Duodenal mucosa (tissue), 2 donors: Measurements from ENCODE around the gene AKAP8.

Experiments
- H3K27ac ChIP-seq: one replicate; pipeline ENCODE4 v1.7.0; 2013; ENCODE audit warnings: low read depth, low read length
- H3K27me3 ChIP-seq, 2 donors: one replicate each; pipeline ENCODE4 v1.7.0; 2013; ENCODE audit warnings: low read length in 2 of 2, control low read depth in 1 of 2; ENCODE audit not compliant: insufficient read depth in 2 of 2, control insufficient read depth in 1 of 2
- H3K36me3 ChIP-seq, 2 donors: one replicate each; pipeline ENCODE4 v1.7.0; 2013; ENCODE audit warnings: low read length in 2 of 2, control low read depth in 1 of 2; ENCODE audit not compliant: insufficient read depth in 2 of 2, control insufficient read depth in 1 of 2
- H3K4me1 ChIP-seq, 2 donors: one replicate each; pipeline ENCODE4 v1.7.0; 2013; ENCODE audit warnings: low read length in 2 of 2, control low read depth in 1 of 2; ENCODE audit not compliant: insufficient read depth in 2 of 2, control insufficient read depth in 1 of 2
- H3K4me3 ChIP-seq, 2 donors: one replicate each; pipeline ENCODE4 v1.7.0; 2013; ENCODE audit warnings: low read length in 2 of 2, low read depth in 1 of 2
- H3K9ac ChIP-seq, 2 donors: one replicate each; pipeline ENCODE4 v1.7.0; 2013; ENCODE audit warnings: low read length in 2 of 2, low read depth in 1 of 2
- H3K9me3 ChIP-seq, 2 donors: one replicate each; pipeline ENCODE4 v1.7.0; 2013; ENCODE audit warnings: low read length in 2 of 2, control low read depth in 1 of 2; ENCODE audit not compliant: control insufficient read depth in 1 of 2

AKAP8 gene

DNA sequence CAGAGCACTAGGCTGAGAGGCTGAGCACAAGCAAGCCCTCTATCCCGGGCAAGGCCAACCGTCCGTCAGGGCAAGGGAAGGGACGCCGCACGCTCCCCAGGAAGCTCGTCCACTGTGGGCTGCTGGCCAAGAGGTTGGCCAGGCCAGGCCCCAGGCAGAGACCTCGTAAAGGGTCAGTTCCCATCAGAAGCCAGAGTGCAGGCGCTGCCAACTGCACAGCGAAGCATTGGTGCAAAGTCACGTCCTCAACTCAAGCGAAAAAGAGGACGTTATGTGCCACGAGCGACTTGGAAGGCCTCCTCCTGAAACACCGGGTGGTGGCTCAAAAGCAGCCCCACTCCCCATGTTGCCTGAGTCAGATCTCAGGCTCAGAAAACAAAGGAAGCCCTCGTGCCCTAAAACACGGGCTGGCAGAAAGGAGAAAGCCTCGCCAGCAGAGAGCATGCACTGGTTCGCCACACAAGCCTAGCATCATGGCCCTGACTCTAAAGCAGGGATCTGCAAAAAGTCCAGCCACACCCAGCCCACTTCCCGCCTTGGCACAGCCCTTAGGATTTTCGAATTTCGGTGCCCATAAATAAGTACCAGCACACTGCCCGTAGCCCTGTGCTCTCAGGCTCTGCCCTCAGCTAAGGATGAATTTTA lies 4.7 kb downstream of the AKAP8 start:
- H3K9ac ChIP-seq, result no peak overlapping the region
- peaks cover 15 to 27% of the 10 kb centered on the region in 2 donors for H3K4me1 ChIP-seq
- peaks cover 18 to 50% of the 10 kb centered on the region in 2 donors for H3K36me3 ChIP-seq
- peak overlapping the region; percentile 14 for H3K27ac ChIP-seq
- no peaks in the 10 kb centered on the region for H3K27me3 ChIP-seq
- H3K4me3 ChIP-seq, result peak overlapping the region in 1 of 2 donors; percentile 3
- no peaks in the 10 kb centered on the region for H3K9me3 ChIP-seq

- Histone ChIP-seq H3K4me1 (peaks cover 15 to 27% of the 10 kb centered on the region in 2 donors), H3K27me3 (no peaks in the 10 kb centered on the region), H3K36me3 (peaks cover 26 to 57% of the 10 kb centered on the region in 2 donors), H3K4me3 (no peak overlapping the region), H3K9me3 (no peaks in the 10 kb centered on the region), H3K27ac (no peak overlapping the region), H3K9ac (no peak overlapping the region)
Measured at GRCh38 chr19:15374105-15374651, 5.4 kb downstream of the AKAP8 start.

GRCh38 chr19:15373644-15374043 lies 5.9 kb downstream of the AKAP8 start:
- peaks cover 15 to 27% of the 10 kb centered on the region in 2 donors for H3K4me1 ChIP-seq

GRCh38 chr19:15372891-15373301 lies 6.7 kb downstream of the AKAP8 start:
- Histone ChIP-seq H3K4me1 (peaks cover 15 to 24% of the 10 kb centered on the region in 2 donors), H3K27ac (no peak overlapping the region), H3K9ac (no peak overlapping the region), H3K27me3 (no peaks in the 10 kb centered on the region), H3K36me3 (peaks cover 38 to 70% of the 10 kb centered on the region in 2 donors), H3K9me3 (no peaks in the 10 kb centered on the region), H3K4me3 (no peak overlapping the region)

More at GRCh38 chr19:15373644-15374043, 5.9 kb downstream of the AKAP8 start:
- H3K9me3 ChIP-seq, result no peaks in the 10 kb centered on the region
- H3K27ac ChIP-seq, result no peak overlapping the region
- H3K27me3 ChIP-seq, result no peaks in the 10 kb centered on the region
- H3K4me3 ChIP-seq, result no peak overlapping the region
- no peak overlapping the region for H3K9ac ChIP-seq
- peaks cover 31 to 63% of the 10 kb centered on the region in 2 donors for H3K36me3 ChIP-seq

DNA sequence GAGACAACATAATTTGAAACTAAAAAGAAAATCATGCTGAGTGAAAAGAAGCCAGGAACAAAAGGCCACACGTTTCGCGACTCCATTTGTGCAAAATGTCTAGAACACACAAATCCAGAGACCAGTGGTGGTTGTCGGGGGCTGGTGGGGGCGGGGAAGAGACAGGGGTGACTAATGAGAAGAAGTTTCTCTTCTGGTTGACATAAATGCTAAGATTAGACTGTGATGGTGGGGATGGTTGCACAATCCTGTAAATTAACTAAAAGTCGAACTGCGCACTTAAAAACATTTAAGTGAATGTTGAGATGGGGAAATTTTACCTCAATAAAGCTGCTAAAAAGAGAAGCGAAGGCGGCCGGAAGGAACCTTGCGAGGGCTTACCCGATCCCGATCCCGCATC lies 7.1 kb downstream of the AKAP8 start:
- Histone ChIP-seq H3K27me3 (no peaks in the 10 kb centered on the region), H3K27ac (no peak overlapping the region), H3K4me1 (peaks cover 12 to 21% of the 10 kb centered on the region in 2 donors), H3K9ac (no peak overlapping the region), H3K9me3 (no peaks in the 10 kb centered on the region), H3K4me3 (no peak overlapping the region), H3K36me3 (peaks cover 41 to 74% of the 10 kb centered on the region in 2 donors)

DNA sequence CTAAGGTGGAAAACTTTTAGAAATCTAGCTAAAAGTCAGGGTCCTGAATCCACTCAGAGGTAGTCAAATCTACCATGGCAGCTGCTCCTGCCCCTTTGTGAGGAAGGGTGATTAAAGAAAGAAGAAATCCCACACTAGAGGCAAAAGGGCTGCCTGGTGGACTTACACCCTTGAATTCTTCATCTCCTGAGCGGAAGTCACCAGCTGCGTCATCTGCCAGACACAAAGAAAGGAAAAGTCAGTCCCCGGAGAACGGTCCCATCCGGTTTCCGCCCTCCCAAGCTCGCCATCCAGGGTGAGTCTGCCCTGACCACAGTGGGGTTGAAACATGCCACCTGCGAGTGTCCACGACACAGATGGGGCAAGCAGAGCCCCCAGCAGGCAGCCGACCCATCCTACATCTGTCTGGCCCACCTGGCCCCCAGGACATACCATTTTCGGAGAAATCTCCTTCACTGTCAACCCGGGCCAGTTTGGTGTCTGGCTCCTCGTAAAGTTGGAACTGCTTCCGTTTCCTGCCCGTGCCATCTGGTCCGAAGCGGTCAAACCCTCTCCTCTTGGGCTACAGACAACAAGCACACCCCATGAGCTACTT lies 7.7 kb downstream of the AKAP8 start:
- H3K27me3 ChIP-seq, result no peaks in the 10 kb centered on the region
- H3K27ac ChIP-seq, result no peak overlapping the region
- H3K9ac ChIP-seq, result no peak overlapping the region
- peaks cover 7 to 16% of the 10 kb centered on the region in 2 donors for H3K4me1 ChIP-seq
- H3K4me3 ChIP-seq, result no peak overlapping the region
- H3K9me3 ChIP-seq, result no peaks in the 10 kb centered on the region
- peaks cover 37 to 80% of the 10 kb centered on the region in 2 donors for H3K36me3 ChIP-seq

DNA sequence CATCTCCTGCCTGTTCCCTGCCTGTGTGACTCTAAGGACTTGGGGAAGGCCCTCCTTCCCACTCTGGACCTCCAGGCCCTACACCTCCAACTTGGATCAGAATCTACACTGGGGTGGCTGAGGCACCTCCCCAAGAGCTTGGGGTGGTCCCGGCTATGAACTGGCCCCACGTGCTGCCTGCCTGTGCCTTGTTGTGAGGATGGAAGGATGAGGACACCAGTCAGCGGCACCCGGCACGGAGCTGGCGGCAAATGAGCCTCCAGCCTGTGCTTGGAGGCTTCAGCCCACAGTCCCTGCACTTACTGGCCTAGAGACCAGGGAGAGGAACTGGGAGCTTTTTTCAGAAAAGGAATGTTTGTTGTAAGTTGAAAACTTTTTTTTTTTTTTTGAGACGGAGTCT lies 8.5 kb downstream of the AKAP8 start:
- H3K27ac ChIP-seq, result no peak overlapping the region
- no peak overlapping the region for H3K9ac ChIP-seq
- H3K4me1 ChIP-seq, result peaks cover 0 to 9% of the 10 kb centered on the region in 2 donors
- H3K4me3 ChIP-seq, result no peak overlapping the region
- peaks cover 37 to 85% of the 10 kb centered on the region in 2 donors for H3K36me3 ChIP-seq
- H3K27me3 ChIP-seq, result no peaks in the 10 kb centered on the region
- no peaks in the 10 kb centered on the region for H3K9me3 ChIP-seq

GRCh38 chr19:15369594-15369891 lies 10.0 kb downstream of the AKAP8 start:
- no peaks in the 10 kb centered on the region for H3K9me3 ChIP-seq
- no peak overlapping the region for H3K9ac ChIP-seq
- H3K4me1 ChIP-seq, result peaks cover 0 to 4% of the 10 kb centered on the region in 2 donors
- no peak overlapping the region for H3K27ac ChIP-seq
- H3K27me3 ChIP-seq, result no peaks in the 10 kb centered on the region
- peaks cover 44 to 90% of the 10 kb centered on the region in 2 donors for H3K36me3 ChIP-seq
- no peak overlapping the region for H3K4me3 ChIP-seq

GRCh38 chr19:15368798-15369593 lies 10.6 kb downstream of the AKAP8 start:
- H3K36me3 ChIP-seq, result peaks cover 44 to 85% of the 10 kb centered on the region in 2 donors
- no peak overlapping the region for H3K4me3 ChIP-seq
- no peaks in the 10 kb centered on the region for H3K4me1 ChIP-seq
- H3K27me3 ChIP-seq, result no peaks in the 10 kb centered on the region
- no peak overlapping the region for H3K27ac ChIP-seq
- H3K9me3 ChIP-seq, result no peaks in the 10 kb centered on the region
- H3K9ac ChIP-seq, result no peak overlapping the region
